PC-9 (cell line): ENCODE data around the gene PHKG2. TPM values are rescaled to one million over a fixed set of nuclear protein-coding genes. Genes with fewer than 3 reads are reported as not detected.
"Not testable (repeated sequence)": the region's sequence is repeated elsewhere in the genome, so short reads cannot be mapped to it uniquely, and the experiment has no call there.

Source experiments
- BruUV-seq: library from RNA; stranded (reverse); fragments of 400-500 nt; replicated peaks from 2 replicates; lab custom pipeline; 2021; lab: Mats Ljungman, UMichigan
- CTCF ChIA-PET: fragments of 300-600 bp; sonication (Branson Sonifier 250); formaldehyde crosslinking; loops from one replicate; lab custom pipeline; 2022; ENCODE audit warnings: antibody characterized with exemption; lab: Charles Lee
- POLR2A ChIA-PET: fragments of 300-600 bp; sonication (Branson Sonifier 250); formaldehyde crosslinking; loops from one replicate; lab custom pipeline; 2022; ENCODE audit warnings: antibody characterized with exemption; ENCODE audit not compliant: unreplicated experiment; lab: Charles Lee
- DNase-seq, 2 experiments: peaks; one replicate each; pipeline versions ENCODE4 v3.0.0 to v3.0.0-alpha.2; 2015 to 2022; ENCODE audit warnings: mixed read lengths in 1 of 2
- H2AFZ ChIP-seq: fragments of 200-600 bp; sonication (generic); 2 replicates; pipeline ENCODE4 v1.8.1; 2017; ENCODE audit warnings: antibody characterized with exemption
- H3F3A ChIP-seq: fragments of 200-600 bp; sonication (generic); 2 replicates; pipeline ENCODE4 v1.8.1; 2017; ENCODE audit warnings: antibody characterized with exemption, mild to moderate bottlenecking, low read depth; ENCODE audit not compliant: insufficient read depth
- H3K27ac ChIP-seq: fragments of 200-600 bp; sonication (generic); 2 replicates; pipeline ENCODE4 v1.6.1; 2016; ENCODE audit warnings: mixed run types
- H3K27me3 ChIP-seq: fragments of 200-600 bp; sonication (generic); 2 replicates; pipeline ENCODE4 v1.6.1; 2016; ENCODE audit warnings: low read depth, mixed run types; ENCODE audit not compliant: insufficient read depth
- H3K36me3 ChIP-seq: fragments of 200-600 bp; sonication (generic); 2 replicates; pipeline ENCODE4 v1.6.1; 2016; ENCODE audit warnings: low read depth, mixed run types
- H3K4me1 ChIP-seq: fragments of 200-600 bp; sonication (generic); replicated peaks from 2 replicates; pipeline ENCODE4 v1.6.1; 2016; ENCODE audit warnings: mixed run types; ENCODE audit not compliant: insufficient read depth
- H3K4me2 ChIP-seq: fragments of 200-600 bp; sonication (generic); 2 replicates; pipeline ENCODE4 v1.6.1; 2017; ENCODE audit warnings: mixed run types
- H3K4me3 ChIP-seq: fragments of 200-600 bp; sonication (generic); 2 replicates; pipeline ENCODE4 v1.6.1; 2016; ENCODE audit warnings: mixed run types
- H3K79me2 ChIP-seq: fragments of 200-600 bp; sonication (generic); 2 replicates; pipeline ENCODE4 v1.6.1; 2017; ENCODE audit warnings: low read depth, mixed run types
- H3K9me2 ChIP-seq: fragments of 200-600 bp; sonication (generic); 2 replicates; pipeline ENCODE4 v1.8.1; 2017; ENCODE audit warnings: mild to moderate bottlenecking; ENCODE audit not compliant: insufficient read depth
- H3K9me3 ChIP-seq: fragments of 200-600 bp; sonication (generic); 2 replicates; pipeline ENCODE4 v1.8.1; 2016; ENCODE audit warnings: low read depth; ENCODE audit not compliant: insufficient read depth
- H4K20me1 ChIP-seq: fragments of 200-600 bp; sonication (generic); 2 replicates; pipeline ENCODE4 v1.8.1; 2017; ENCODE audit not compliant: insufficient read depth
- EZH2 ChIP-seq: fragments of 200-600 bp; sonication (generic); IDR thresholded peaks from 2 replicates; pipeline ENCODE4 v1.8.0; 2017; ENCODE audit warnings: antibody characterized with exemption, low read depth
- intact Hi-C: fragments of 100-400 bp; cut with micrococcal nuclease; formaldehyde crosslinking; loops from one replicate; pipeline ENCODE4 v1.10.0; 2022; ENCODE audit not compliant: unreplicated experiment
- total RNA-seq: library from RNA; stranded (reverse); gene quantifications from 2 replicates; pipeline ENCODE4 v1.2.3, GENCODE V29; 2021
- TF ChIP-seq, protein P1 (sequence below): fragments of 200-600 bp; sonication (generic); conservative IDR thresholded peaks from 2 replicates; pipeline ENCODE4 v1.6.1; 2017; ENCODE audit warnings: mixed run types, antibody characterized with exemption, mild to moderate bottlenecking, moderate library complexity

Gene PHKG2
- total RNA-seq, 1 experiment from 2014 or later = 66.1 TPM

DNA sequence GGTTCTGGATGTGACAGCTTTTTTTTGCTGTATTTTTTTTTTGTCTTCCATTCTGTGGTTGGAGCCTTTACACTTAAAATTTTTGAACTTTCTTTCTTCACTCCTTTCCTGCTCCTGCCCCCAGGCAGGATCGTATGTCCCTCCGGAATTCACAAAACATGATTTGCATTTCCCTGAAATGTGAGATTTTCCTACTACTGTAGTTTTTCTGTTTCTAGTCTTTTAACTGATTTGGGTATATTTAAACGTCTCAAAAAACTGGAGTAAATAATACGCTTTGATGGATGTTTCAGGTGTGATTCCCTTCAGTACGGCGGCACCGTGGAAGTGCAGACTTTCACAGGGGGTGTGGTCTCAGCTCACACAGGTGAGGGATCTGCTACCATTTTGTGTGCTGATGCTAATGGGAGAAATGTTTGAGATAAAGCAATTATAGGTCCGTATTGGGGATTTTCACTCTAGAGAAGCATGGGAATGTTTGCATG, 48.6 kb upstream of the PHKG2 start:
- peaks cover 30% of the 10 kb centered on the region for H3F3A ChIP-seq
- H3K79me2 ChIP-seq = peaks cover 46% of the 10 kb centered on the region
- H3K27ac ChIP-seq = peak overlapping the region; percentile 95
- POLR2A ChIA-PET = no interaction called here
- no peak overlapping the region for H2AFZ ChIP-seq
- H3K36me3 ChIP-seq = peaks cover 30% of the 10 kb centered on the region
- peaks cover 22% of the 10 kb centered on the region for H3K4me1 ChIP-seq
- TF ChIP-seq EZH2 = no peak
- TF ChIP-seq, protein P1, sequence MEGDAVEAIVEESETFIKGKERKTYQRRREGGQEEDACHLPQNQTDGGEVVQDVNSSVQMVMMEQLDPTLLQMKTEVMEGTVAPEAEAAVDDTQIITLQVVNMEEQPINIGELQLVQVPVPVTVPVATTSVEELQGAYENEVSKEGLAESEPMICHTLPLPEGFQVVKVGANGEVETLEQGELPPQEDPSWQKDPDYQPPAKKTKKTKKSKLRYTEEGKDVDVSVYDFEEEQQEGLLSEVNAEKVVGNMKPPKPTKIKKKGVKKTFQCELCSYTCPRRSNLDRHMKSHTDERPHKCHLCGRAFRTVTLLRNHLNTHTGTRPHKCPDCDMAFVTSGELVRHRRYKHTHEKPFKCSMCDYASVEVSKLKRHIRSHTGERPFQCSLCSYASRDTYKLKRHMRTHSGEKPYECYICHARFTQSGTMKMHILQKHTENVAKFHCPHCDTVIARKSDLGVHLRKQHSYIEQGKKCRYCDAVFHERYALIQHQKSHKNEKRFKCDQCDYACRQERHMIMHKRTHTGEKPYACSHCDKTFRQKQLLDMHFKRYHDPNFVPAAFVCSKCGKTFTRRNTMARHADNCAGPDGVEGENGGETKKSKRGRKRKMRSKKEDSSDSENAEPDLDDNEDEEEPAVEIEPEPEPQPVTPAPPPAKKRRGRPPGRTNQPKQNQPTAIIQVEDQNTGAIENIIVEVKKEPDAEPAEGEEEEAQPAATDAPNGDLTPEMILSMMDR = no peak
- peaks cover 38% of the 10 kb centered on the region for H4K20me1 ChIP-seq
- no TSS peak for BruUV-seq
- peak overlapping the region; percentile 96 for H3K4me3 ChIP-seq
- CTCF ChIA-PET = no interaction called here
- peak overlapping the region; percentile 79 for H3K4me2 ChIP-seq
- no peak for DNase-seq
- H3K9me3 ChIP-seq = no peaks in the 10 kb centered on the region
- H3K27me3 ChIP-seq = no peaks in the 10 kb centered on the region
- no peaks in the 10 kb centered on the region for H3K9me2 ChIP-seq
- intact Hi-C loops = loop anchor here (2.0 kb wide), 4 partner anchors 13 to 197 kb away; partner anchors contain the start of genes CFAP119, CTF1 and RNF40

DNA sequence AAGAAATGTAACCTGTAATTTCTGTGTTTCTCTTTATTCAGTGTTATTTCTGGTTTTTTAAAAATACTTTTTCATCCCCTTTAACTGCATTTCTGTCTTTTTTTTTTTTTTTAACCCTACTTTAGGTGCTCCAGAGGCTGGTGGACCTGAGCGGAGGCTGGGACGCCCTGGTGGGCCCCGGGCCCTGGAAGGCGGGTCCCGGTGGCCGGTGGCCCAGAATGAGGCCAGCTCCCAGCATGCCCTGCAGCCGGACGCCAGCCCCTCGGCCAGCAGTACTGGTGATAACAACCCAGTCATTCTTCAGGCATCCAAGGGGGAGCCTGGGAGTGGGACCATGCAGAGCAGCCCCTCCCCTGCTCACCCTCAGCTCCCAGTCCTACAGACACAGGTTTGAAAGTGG, 47.7 kb upstream of the PHKG2 start:
- H3K36me3 ChIP-seq = peaks cover 37% of the 10 kb centered on the region
- H3K4me2 ChIP-seq = peak overlapping the region; percentile 79
- no peaks in the 10 kb centered on the region for H3K9me3 ChIP-seq
- peaks cover 36% of the 10 kb centered on the region for H3F3A ChIP-seq
- BruUV-seq = no TSS peak
- ChIA-PET POLR2A (interaction anchor here (0.6 kb wide), 1 partner anchor 87 kb away, joined by 9 read pairs; the partner anchor contains the start of gene ZNF629), CTCF (no interaction called here)
- TF ChIP-seq, protein P1 = no peak
- TF ChIP-seq EZH2 = no peak
- H3K4me1 ChIP-seq = peaks cover 22% of the 10 kb centered on the region
- peak overlapping the region; percentile 96; the same call in 1 of the 2 replicates for H3K4me3 ChIP-seq
- no peaks in the 10 kb centered on the region for H3K27me3 ChIP-seq
- intact Hi-C loops = no loop called here
- H3K9me2 ChIP-seq = no peaks in the 10 kb centered on the region
- no peak overlapping the region; the same call in 1 of the 2 replicates for H3K27ac ChIP-seq
- peaks cover 50% of the 10 kb centered on the region for H3K79me2 ChIP-seq
- H4K20me1 ChIP-seq = peaks cover 43% of the 10 kb centered on the region
- H2AFZ ChIP-seq = no peak overlapping the region
- DNase-seq = no peak

DNA sequence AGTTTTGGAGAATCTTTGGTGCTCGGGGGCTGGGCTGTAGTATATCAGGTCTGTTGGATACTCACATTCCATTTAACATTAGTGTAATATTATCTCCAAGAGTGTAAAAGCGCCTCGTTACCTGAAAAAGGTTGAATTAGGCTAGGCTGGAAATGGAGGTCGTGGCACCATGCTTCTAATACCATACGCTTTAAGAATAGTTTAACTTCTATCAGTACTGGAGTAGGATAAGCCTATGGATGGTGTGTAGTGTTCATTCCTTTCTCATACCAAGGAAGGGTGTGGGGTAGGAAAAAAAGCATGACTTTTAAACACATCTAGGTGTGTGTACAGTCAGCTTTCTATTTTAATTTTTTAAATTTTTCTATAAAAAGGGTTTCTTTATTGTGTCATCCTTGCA, 47.3 kb upstream of the PHKG2 start:
- Histone ChIP-seq H3K27me3 (no peaks in the 10 kb centered on the region), H3K79me2 (peaks cover 52% of the 10 kb centered on the region), H3K4me2 (no peak overlapping the region; the same call in 1 of the 2 replicates), H3K9me2 (no peaks in the 10 kb centered on the region), H3K36me3 (peaks cover 42% of the 10 kb centered on the region), H4K20me1 (peaks cover 43% of the 10 kb centered on the region), H3K9me3 (no peaks in the 10 kb centered on the region), H3K27ac (no peak overlapping the region), H3K4me1 (peaks cover 22% of the 10 kb centered on the region), H3K4me3 (no peak overlapping the region; the same call in 1 of the 2 replicates), H3F3A (peaks cover 41% of the 10 kb centered on the region), H2AFZ (no peak overlapping the region)
- POLR2A ChIA-PET = no interaction called here
- no TSS peak for BruUV-seq
- CTCF ChIA-PET = no interaction called here
- intact Hi-C loops = no loop called here
- no peak for TF ChIP-seq EZH2
- TF ChIP-seq, protein P1 = no peak
- DNase-seq = no peak

DNA sequence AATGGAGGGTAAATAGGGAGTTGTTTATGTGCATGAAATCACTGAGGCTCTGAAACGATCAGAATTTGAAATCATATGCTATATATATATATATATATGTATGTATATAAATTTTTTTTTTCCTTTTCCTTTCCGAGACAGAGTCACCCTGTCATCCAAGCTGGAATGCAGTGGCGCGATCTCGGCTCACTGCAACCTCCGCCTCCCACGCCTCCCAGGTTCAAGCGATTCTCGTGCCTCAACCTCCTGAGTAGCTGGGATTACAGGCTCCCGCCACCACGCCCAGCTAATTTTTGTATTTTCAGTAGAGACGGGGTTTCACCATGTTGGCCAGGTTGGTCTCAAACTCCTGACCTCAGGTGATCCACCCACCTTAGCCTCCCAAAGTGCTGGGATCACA, 45.2 kb upstream of the PHKG2 start:
- POLR2A ChIA-PET = interaction anchor here (0.7 kb wide), 1 partner anchor 27 kb away, joined by 8 read pairs; no protein-coding TSS in a partner anchor
- H3K9me2 ChIP-seq, BruUV-seq, intact Hi-C loops, H3K9me3 ChIP-seq, H3K4me3 ChIP-seq, CTCF ChIA-PET, H3K27ac ChIP-seq, H2AFZ ChIP-seq, H3K4me2 ChIP-seq, H3K27me3 ChIP-seq, DNase-seq: not testable (repeated sequence)
- Histone ChIP-seq H3K79me2 (peaks cover 65% of the 10 kb centered on the region), H4K20me1 (peaks cover 63% of the 10 kb centered on the region), H3K36me3 (peaks cover 61% of the 10 kb centered on the region), H3F3A (peaks cover 58% of the 10 kb centered on the region), H3K4me1 (peaks cover 14% of the 10 kb centered on the region)
